HCT116 (cell line): Measurements from ENCODE around the gene RNF166. TPM values are rescaled to one million over a fixed set of nuclear protein-coding genes. Genes with fewer than 3 reads are reported as not detected.

Experiments
- ATAC-seq: fragments of 200-7000 bp; cut with Tn5 transposase; 2 replicates; pipeline ENCODE4 v1.9.1; 2020; ENCODE audit warnings: mild to moderate bottlenecking, moderate library complexity
- BruUV-seq: library from RNA; stranded (reverse); fragments of 400-500 nt; replicated peaks from 2 replicates; lab custom pipeline; 2021; lab: Mats Ljungman, UMichigan
- CTCF ChIA-PET: fragments of 300-600 bp; sonication (Branson Sonifier 250); formaldehyde crosslinking; loops from one replicate; lab custom pipeline; 2021; ENCODE audit warnings: antibody characterized with exemption; lab: Charles Lee
- POLR2A ChIA-PET: fragments of 300-600, 350-600 bp; sonication (Branson Sonifier 250); formaldehyde crosslinking; loops from one replicate; lab custom pipeline; 2021; ENCODE audit warnings: antibody characterized with exemption; lab: Charles Lee
- RAD21 ChIA-PET, 2 experiments: fragments of 300-600 bp; sonication (Branson Sonifier 250); formaldehyde crosslinking; loops; one replicate each; lab custom pipeline; 2023; ENCODE audit warnings: low total read pairs in 2 of 2; ENCODE audit not compliant: uncharacterized antibody in 2 of 2, unreplicated experiment in 2 of 2, low non-redundant PET in 1 of 2; lab: Charles Lee
- DNase-seq: peaks from one replicate; pipeline ENCODE4 v3.0.0-alpha.2; 2010; ENCODE audit warnings: low read depth, low spot score
- H2AFZ ChIP-seq: fragments of 200-600 bp; shearing (Covaris generic), sonication (generic); 2 replicates; pipeline ENCODE4 v1.6.1; 2017; ENCODE audit warnings: low read depth, mixed run types, mixed read lengths, antibody characterized with exemption, low read length; ENCODE audit not compliant: poor library complexity, severe bottlenecking
- H3K27ac ChIP-seq: 2 replicates; pipeline ENCODE4 v1.5.1; 2012; ENCODE audit warnings: low read depth, low read length
- H3K27me3 ChIP-seq: fragments of 200-600 bp; sonication (generic); 2 replicates; pipeline ENCODE4 v1.6.1; 2016; ENCODE audit warnings: mixed run types, low read length, mixed read lengths; ENCODE audit not compliant: insufficient read depth
- H3K36me3 ChIP-seq, 2 experiments: fragments of 200-500 bp in 1 of 2; fragments of 200-600 bp in 1 of 2; sonication (Bioruptor generic) in 1 of 2; sonication (generic) in 1 of 2; 2 replicates each; pipeline versions ENCODE4 v1.5.1 to v1.6.1; 2014 to 2016; ENCODE audit warnings: low read length in 2 of 2, inconsistent platforms in 1 of 2, mixed read lengths in 1 of 2, mixed run types in 1 of 2; ENCODE audit not compliant: insufficient read depth in 2 of 2, control insufficient read depth in 1 of 2
- H3K4me1 ChIP-seq, 2 experiments: fragments of 200-600 bp in 1 of 2; sonication (generic) in 1 of 2; 2 replicates each; pipeline versions ENCODE4 v1.5.1 to v1.6.1; 2012 to 2017; ENCODE audit warnings: low read length in 2 of 2, inconsistent platforms in 1 of 2, mild to moderate bottlenecking in 1 of 2, mixed read lengths in 1 of 2, mixed run types in 1 of 2, moderate library complexity in 1 of 2; ENCODE audit not compliant: insufficient read depth in 2 of 2, control insufficient read depth in 1 of 2
- H3K4me2 ChIP-seq: fragments of 200-600 bp; sonication (generic); 2 replicates; pipeline ENCODE4 v1.6.1; 2017; ENCODE audit warnings: mixed run types, low read length, mixed read lengths
- H3K4me3 ChIP-seq, 2 experiments: fragments of 200-600 bp in 1 of 2; sonication (generic) in 1 of 2; replicated peaks in 1 of 2; 2 replicates each; pipeline ENCODE4 v1.5.1; 2011 to 2016; ENCODE audit warnings: low read length in 2 of 2, control low read depth in 1 of 2, low read depth in 1 of 2, mild to moderate bottlenecking in 1 of 2, mixed read lengths in 1 of 2, mixed run types in 1 of 2
- H3K79me2 ChIP-seq: fragments of 200-600 bp; sonication (generic); 2 replicates; pipeline ENCODE4 v1.6.1; 2017; ENCODE audit warnings: mild to moderate bottlenecking, mixed run types, low read length, moderate library complexity, mixed read lengths; ENCODE audit not compliant: insufficient read depth
- H3K9ac ChIP-seq: fragments of 200-600 bp; sonication (generic); 2 replicates; pipeline ENCODE4 v1.6.1; 2016; ENCODE audit warnings: low read length, mixed read lengths
- H3K9me2 ChIP-seq: fragments of 200-600 bp; sonication (generic), shearing (Covaris generic); 2 replicates; pipeline ENCODE4 v1.6.1; 2017; ENCODE audit warnings: mixed run types, mild to moderate bottlenecking, moderate library complexity; ENCODE audit not compliant: insufficient read depth
- H3K9me3 ChIP-seq, 2 experiments: fragments of 200-500 bp in 1 of 2; fragments of 200-600 bp in 1 of 2; sonication (Bioruptor generic) in 1 of 2; sonication (generic) in 1 of 2; 2 replicates each; pipeline ENCODE4 v1.6.1; 2014 to 2017; ENCODE audit warnings: low read length in 2 of 2, mixed read lengths in 2 of 2, inconsistent platforms in 1 of 2, low read depth in 1 of 2, mild to moderate bottlenecking in 1 of 2, mixed run types in 1 of 2, moderate library complexity in 1 of 2; ENCODE audit not compliant: control insufficient read depth in 1 of 2, insufficient read depth in 1 of 2
- H4K20me1 ChIP-seq: fragments of 200-600 bp; sonication (generic), shearing (Covaris generic); 2 replicates; pipeline ENCODE4 v1.6.1; 2017; ENCODE audit warnings: mixed run types, mild to moderate bottlenecking, moderate library complexity; ENCODE audit not compliant: insufficient read depth
- EZH2 ChIP-seq: fragments of 200-600 bp; sonication (generic); IDR thresholded peaks from 2 replicates; pipeline ENCODE4 v1.6.1; 2017; ENCODE audit warnings: antibody characterized with exemption, mixed run types
- FOSL1 ChIP-seq: IDR thresholded peaks from 2 replicates; pipeline ENCODE4 v1.6.1; 2012; ENCODE audit warnings: low read depth
- POLR2A ChIP-seq: IDR thresholded peaks from 2 replicates; pipeline ENCODE4 v1.7.0; 2011; ENCODE audit warnings: borderline replicate concordance; ENCODE audit not compliant: insufficient read depth, insufficient read length; ENCODE audit errors: extremely low read depth
- POLR2AphosphoS5 ChIP-seq: IDR thresholded peaks from 2 replicates; pipeline ENCODE4 v1.6.1; 2011; ENCODE audit warnings: mild to moderate bottlenecking, low read depth, low read length, moderate library complexity
- RAD21 ChIP-seq: IDR thresholded peaks from 2 replicates; pipeline ENCODE4 v1.6.1; 2012; ENCODE audit warnings: low read depth, mild to moderate bottlenecking
- REST ChIP-seq: IDR thresholded peaks from 2 replicates; pipeline ENCODE4 v1.6.1; 2012; ENCODE audit warnings: low read depth
- SP1 ChIP-seq: IDR thresholded peaks from 2 replicates; pipeline ENCODE4 v1.6.1; 2012; ENCODE audit warnings: low read depth
- SRF ChIP-seq: IDR thresholded peaks from 2 replicates; pipeline ENCODE4 v1.6.1; 2012; ENCODE audit warnings: low read depth
- TCF7L2 ChIP-seq: IDR thresholded peaks from 2 replicates; pipeline ENCODE4 v1.7.0; 2011; ENCODE audit warnings: borderline replicate concordance, inconsistent platforms; ENCODE audit not compliant: insufficient read depth, insufficient read length; ENCODE audit errors: extremely low read depth
- YY1 ChIP-seq: IDR thresholded peaks from 2 replicates; pipeline ENCODE4 v1.6.1; 2011; ENCODE audit warnings: low read length, low read depth, moderate library complexity, mild to moderate bottlenecking; ENCODE audit not compliant: insufficient replicate concordance; ENCODE audit errors: extremely low read depth
- ZFX ChIP-seq: fragments of 450-650 bp; IDR thresholded peaks from 2 replicates; pipeline ENCODE4 v1.6.1; 2017
- intact Hi-C: fragments of 100-400 bp; cut with micrococcal nuclease; formaldehyde crosslinking; loops from 2 replicates; pipeline ENCODE4 v1.10.0; 2022
- total RNA-seq: library from RNA; stranded (reverse); gene quantifications from one replicate; pipeline ENCODE4 v1.2.1, GENCODE V29; 2021; ENCODE audit not compliant: unreplicated experiment
- TF ChIP-seq, protein P1 (sequence below), 3 experiments: fragments of 200-600 bp in 1 of 3; sonication (generic) in 1 of 3; IDR thresholded peaks in 2 of 3; conservative IDR thresholded peaks in 1 of 3; 2 replicates each; pipeline ENCODE4 v1.5.1; 2012 to 2017; ENCODE audit warnings: low read depth in 2 of 3, low read length in 2 of 3, antibody characterized with exemption in 1 of 3, borderline replicate concordance in 1 of 3, control low read depth in 1 of 3, mild to moderate bottlenecking in 1 of 3, mixed read lengths in 1 of 3, mixed run types in 1 of 3, moderate library complexity in 1 of 3; ENCODE audit not compliant: insufficient read depth in 1 of 3

Gene RNF166
- total RNA-seq, 1 experiment from 2014 or later, result 39.4 TPM

GRCh38 chr16:88726981-88727380 is 20.8 kb upstream of the RNF166 start:
- Histone ChIP-seq H3K27me3 (no peaks in the 10 kb centered on the region), H3K9ac (no peak overlapping the region), H3K27ac (no peak overlapping the region), H3K4me3 (no peak overlapping the region), H2AFZ (no peak overlapping the region), H3K4me2 (no peak overlapping the region), H4K20me1 (no peaks in the 10 kb centered on the region), H3K4me1 (no peaks in the 10 kb centered on the region), H3K9me3 (no peaks in the 10 kb centered on the region), H3K36me3 (peaks cover 40 to 70% of the 10 kb centered on the region in 2 experiments; a peak in 3 of 4 replicates), H3K79me2 (peaks cover 8% of the 10 kb centered on the region; the same call in 1 of the 2 replicates), H3K9me2 (no peaks in the 10 kb centered on the region)
- no peak for TF ChIP-seq ZFX
- no peak for TF ChIP-seq TCF7L2
- TF ChIP-seq EZH2, result no peak
- no peak for TF ChIP-seq RAD21
- TF ChIP-seq POLR2AphosphoS5, result no peak
- CTCF ChIA-PET, result no interaction called here
- intact Hi-C loops, result no loop called here
- no peak for ATAC-seq
- no TSS peak for BruUV-seq
- no peak for DNase-seq
- POLR2A ChIA-PET, result no interaction called here
- RAD21 ChIA-PET, result no interaction called here

- H3K9ac ChIP-seq, result no peak overlapping the region
- POLR2A ChIA-PET, result no interaction called here
- no peak overlapping the region for H3K4me2 ChIP-seq
- no peaks in the 10 kb centered on the region for H3K4me1 ChIP-seq
- CTCF ChIA-PET, result no interaction called here
- DNase-seq (no peak), ATAC-seq (no peak)
- peaks cover 44 to 72% of the 10 kb centered on the region in 2 experiments; a peak in 3 of 4 replicates for H3K36me3 ChIP-seq
- no peak for TF ChIP-seq REST
- no peak for TF ChIP-seq POLR2A
- TF ChIP-seq, protein P1, sequence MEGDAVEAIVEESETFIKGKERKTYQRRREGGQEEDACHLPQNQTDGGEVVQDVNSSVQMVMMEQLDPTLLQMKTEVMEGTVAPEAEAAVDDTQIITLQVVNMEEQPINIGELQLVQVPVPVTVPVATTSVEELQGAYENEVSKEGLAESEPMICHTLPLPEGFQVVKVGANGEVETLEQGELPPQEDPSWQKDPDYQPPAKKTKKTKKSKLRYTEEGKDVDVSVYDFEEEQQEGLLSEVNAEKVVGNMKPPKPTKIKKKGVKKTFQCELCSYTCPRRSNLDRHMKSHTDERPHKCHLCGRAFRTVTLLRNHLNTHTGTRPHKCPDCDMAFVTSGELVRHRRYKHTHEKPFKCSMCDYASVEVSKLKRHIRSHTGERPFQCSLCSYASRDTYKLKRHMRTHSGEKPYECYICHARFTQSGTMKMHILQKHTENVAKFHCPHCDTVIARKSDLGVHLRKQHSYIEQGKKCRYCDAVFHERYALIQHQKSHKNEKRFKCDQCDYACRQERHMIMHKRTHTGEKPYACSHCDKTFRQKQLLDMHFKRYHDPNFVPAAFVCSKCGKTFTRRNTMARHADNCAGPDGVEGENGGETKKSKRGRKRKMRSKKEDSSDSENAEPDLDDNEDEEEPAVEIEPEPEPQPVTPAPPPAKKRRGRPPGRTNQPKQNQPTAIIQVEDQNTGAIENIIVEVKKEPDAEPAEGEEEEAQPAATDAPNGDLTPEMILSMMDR (IDR thresholded peaks at IDR 0.05 in 2 of 3, conservative IDR thresholded peaks at IDR 0.05 in 1 of 3; ENCODE audit: borderline replicate concordance in 1 of 3, insufficient read depth in 1 of 3, low read depth in 2 of 3, low read length in 2 of 3), result no peak
- no peak for TF ChIP-seq RAD21
- TF ChIP-seq SRF, result no peak
- TF ChIP-seq EZH2, result no peak
- no peak for TF ChIP-seq SP1
- TF ChIP-seq YY1, result no peak
- no peak for TF ChIP-seq FOSL1
- no peaks in the 10 kb centered on the region for H3K27me3 ChIP-seq
- no peak overlapping the region for H2AFZ ChIP-seq
- no peaks in the 10 kb centered on the region for H3K9me2 ChIP-seq
- RAD21 ChIA-PET, result no interaction called here
- peaks cover 8% of the 10 kb centered on the region; the same call in 1 of the 2 replicates for H3K79me2 ChIP-seq
- H3K27ac ChIP-seq, result no peak overlapping the region
- BruUV-seq, result no TSS peak
- intact Hi-C loops, result no loop called here
- H3K9me3 ChIP-seq, result no peaks in the 10 kb centered on the region
- no peak overlapping the region for H3K4me3 ChIP-seq
- H4K20me1 ChIP-seq, result no peaks in the 10 kb centered on the region
Observed at GRCh38 chr16:88726408-88726749, 20.2 kb upstream of the RNF166 start.
